HEK293 (cell line): ENCODE data around the gene FERMT3.

ENCODE experiments used
- CTCF ChIA-PET: fragments of 350-600 bp; formaldehyde crosslinking; extraction: SDS; loops from one replicate; lab custom pipeline; 2021; ENCODE audit warnings: antibody characterized with exemption; lab: Yijun Ruan, JAX
- POLR2A ChIA-PET: fragments of 300-600 bp; formaldehyde crosslinking; extraction: SDS; loops from one replicate; lab custom pipeline; 2020; ENCODE audit warnings: antibody characterized with exemption, inconsistent platforms; lab: Yijun Ruan, JAX
- H3K27ac ChIP-seq: fragments of 200-500 bp; sonication (Bioruptor generic); 2 replicates; pipeline ENCODE4 v1.5.1; 2014; ENCODE audit warnings: low read depth, low read length, control low read depth, inconsistent platforms; ENCODE audit errors: extremely low read depth
- H3K36me3 ChIP-seq, 2 experiments: fragments of 200-500 bp in 1 of 2; sonication (Bioruptor generic) in 1 of 2; 1 replicate in 1 of 2; 2 replicates in 1 of 2; pipeline ENCODE4 v1.5.1; 2014 to 2017; ENCODE audit warnings: inconsistent platforms in 2 of 2, low read length in 2 of 2; ENCODE audit not compliant: control insufficient read depth in 2 of 2, insufficient read depth in 1 of 2
- H3K4me1 ChIP-seq: fragments of 200-500 bp; sonication (Bioruptor generic); 2 replicates; pipeline ENCODE4 v1.5.1; 2014; ENCODE audit warnings: mild to moderate bottlenecking, low read length, inconsistent platforms; ENCODE audit not compliant: control insufficient read depth, insufficient read depth
- H3K4me3 ChIP-seq: 2 replicates; pipeline ENCODE4 v1.5.1; 2011; ENCODE audit warnings: low read depth, mild to moderate bottlenecking, control low read depth, low read length, moderate library complexity
- H3K9me3 ChIP-seq: fragments of 200-500 bp; sonication (Bioruptor generic); 2 replicates; pipeline ENCODE4 v1.5.1; 2014; ENCODE audit warnings: low read depth, low read length, inconsistent platforms; ENCODE audit not compliant: control insufficient read depth, insufficient read depth
- BCL11A ChIP-seq: fragments of 450-650 bp; formaldehyde crosslinking; IDR thresholded peaks from 2 replicates; pipeline ENCODE4 v1.5.1; 2016; ENCODE audit warnings: low read depth, missing biosample characterization, missing genetic modification characterization
- GLI4 ChIP-seq: fragments of 450-650 bp; formaldehyde crosslinking; IDR thresholded peaks from 2 replicates; pipeline ENCODE4 v1.5.1; 2016; ENCODE audit warnings: missing biosample characterization, missing genetic modification characterization
- GLIS1 ChIP-seq: fragments of 450-650 bp; formaldehyde crosslinking; IDR thresholded peaks from 2 replicates; pipeline ENCODE4 v1.5.1; 2016; ENCODE audit warnings: missing biosample characterization, missing genetic modification characterization
- GLIS2 ChIP-seq: fragments of 450-650 bp; formaldehyde crosslinking; IDR thresholded peaks from 2 replicates; pipeline ENCODE4 v1.5.1; 2016; ENCODE audit warnings: missing biosample characterization, missing genetic modification characterization
- IKZF3 ChIP-seq: fragments of 450-650 bp; IDR thresholded peaks from 2 replicates; pipeline ENCODE4 v1.5.0; 2018; ENCODE audit warnings: missing biosample characterization, mild to moderate bottlenecking, missing genetic modification characterization, moderate library complexity
- KLF9 ChIP-seq: fragments of 450-650 bp; formaldehyde crosslinking; IDR thresholded peaks from 2 replicates; pipeline ENCODE4 v1.5.1; 2016; ENCODE audit warnings: missing biosample characterization, missing genetic modification characterization, low read depth
- MYNN ChIP-seq: fragments of 450-650 bp; formaldehyde crosslinking; IDR thresholded peaks from 2 replicates; pipeline ENCODE4 v1.5.1; 2016; ENCODE audit warnings: missing biosample characterization, missing genetic modification characterization, borderline replicate concordance
- ZBTB20 ChIP-seq: fragments of 450-650 bp; formaldehyde crosslinking; IDR thresholded peaks from 2 replicates; pipeline ENCODE4 v1.5.1; 2016; ENCODE audit warnings: missing biosample characterization, missing genetic modification characterization
- ZBTB21 ChIP-seq: fragments of 450-650 bp; formaldehyde crosslinking; IDR thresholded peaks from 2 replicates; pipeline ENCODE4 v1.5.1; 2017; ENCODE audit warnings: missing biosample characterization, missing genetic modification characterization
- ZNF140 ChIP-seq: fragments of 450-650 bp; formaldehyde crosslinking; IDR thresholded peaks from 2 replicates; pipeline ENCODE4 v1.5.1; 2016; ENCODE audit warnings: missing biosample characterization, missing genetic modification characterization
- ZNF274 ChIP-seq, 2 experiments: fragments of 200-500 bp in 1 of 2; fragments of 450-650 bp in 1 of 2; sonication (Bioruptor generic) in 1 of 2; formaldehyde crosslinking in 1 of 2; IDR thresholded peaks; 2 replicates each; pipeline versions ENCODE4 v1.5.1 to v1.6.1; 2014 to 2016; ENCODE audit warnings: borderline replicate concordance in 1 of 2, inconsistent platforms in 1 of 2, low read length in 1 of 2, missing biosample characterization in 1 of 2, missing genetic modification characterization in 1 of 2
- ZNF366 ChIP-seq: fragments of 450-650 bp; formaldehyde crosslinking; conservative IDR thresholded peaks from 2 replicates; pipeline ENCODE4 v1.5.1; 2016; ENCODE audit warnings: missing biosample characterization, missing genetic modification characterization
- ZNF423 ChIP-seq: fragments of 450-650 bp; formaldehyde crosslinking; IDR thresholded peaks from 2 replicates; pipeline ENCODE4 v1.5.1; 2016; ENCODE audit warnings: missing biosample characterization, missing genetic modification characterization
- ZNF529 ChIP-seq: fragments of 450-650 bp; formaldehyde crosslinking; IDR thresholded peaks from 2 replicates; pipeline ENCODE4 v1.5.1; 2017; ENCODE audit warnings: missing genetic modification characterization, missing biosample characterization; ENCODE audit not compliant: insufficient replicate concordance
- ZNF555 ChIP-seq: fragments of 450-650 bp; formaldehyde crosslinking; conservative IDR thresholded peaks from 2 replicates; pipeline ENCODE4 v1.5.1; 2017; ENCODE audit warnings: missing biosample characterization, mild to moderate bottlenecking, missing genetic modification characterization, inconsistent platforms
- ZNF571 ChIP-seq: fragments of 450-650 bp; formaldehyde crosslinking; IDR thresholded peaks from 2 replicates; pipeline ENCODE4 v1.5.0; 2017; ENCODE audit warnings: missing biosample characterization, missing genetic modification characterization
- ZNF747 ChIP-seq: fragments of 450-650 bp; formaldehyde crosslinking; IDR thresholded peaks from 2 replicates; pipeline ENCODE4 v1.5.1; 2016; ENCODE audit warnings: missing biosample characterization, missing genetic modification characterization
- ZNF843 ChIP-seq: fragments of 450-650 bp; formaldehyde crosslinking; IDR thresholded peaks from 2 replicates; pipeline ENCODE4 v1.5.1; 2016; ENCODE audit warnings: missing biosample characterization, missing genetic modification characterization
- TF ChIP-seq, protein P1 (sequence below): fragments of 450-650 bp; formaldehyde crosslinking; IDR thresholded peaks from 2 replicates; pipeline ENCODE4 v1.5.1; 2016; ENCODE audit warnings: missing biosample characterization, missing genetic modification characterization
- TF ChIP-seq, protein P2 (sequence below): fragments of 450-650 bp; formaldehyde crosslinking; optimal IDR thresholded peaks from 2 replicates; pipeline ENCODE3; 2016; ENCODE audit warnings: missing biosample characterization, mild to moderate bottlenecking, missing genetic modification characterization
- TF ChIP-seq, protein P3 (sequence below): fragments of 450-650 bp; formaldehyde crosslinking; IDR thresholded peaks from 2 replicates; pipeline ENCODE4 v1.5.1; 2017; ENCODE audit warnings: missing biosample characterization, missing genetic modification characterization
- TF ChIP-seq, protein P4 (sequence below): fragments of 450-650 bp; formaldehyde crosslinking; IDR thresholded peaks from 2 replicates; pipeline ENCODE4 v1.5.1; 2016; ENCODE audit warnings: missing biosample characterization, missing genetic modification characterization
- TF ChIP-seq, protein P5 (sequence below): fragments of 450-650 bp; formaldehyde crosslinking; IDR thresholded peaks from 2 replicates; pipeline ENCODE4 v1.5.1; 2016; ENCODE audit warnings: missing biosample characterization, missing genetic modification characterization

FERMT3 gene

DNA sequence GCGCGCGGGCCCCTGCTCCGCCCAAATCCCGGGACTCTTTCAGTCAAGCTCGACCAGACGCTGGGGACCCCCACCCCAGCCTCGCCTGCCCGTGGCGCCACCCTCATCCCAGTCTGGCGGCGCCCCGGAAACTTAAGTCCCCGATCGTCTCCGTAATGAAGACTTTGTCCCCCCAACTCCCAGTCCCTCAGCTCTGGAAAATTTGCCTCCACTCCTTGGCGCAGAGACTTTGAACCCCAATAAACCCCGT lies 45.2 kb downstream of the FERMT3 start:
- peaks cover 10% of the 10 kb centered on the region for H3K4me1 ChIP-seq
- H3K27ac ChIP-seq, result peak overlapping the region; percentile 3; the same call in 1 of the 2 replicates
- TF ChIP-seq, protein P1, sequence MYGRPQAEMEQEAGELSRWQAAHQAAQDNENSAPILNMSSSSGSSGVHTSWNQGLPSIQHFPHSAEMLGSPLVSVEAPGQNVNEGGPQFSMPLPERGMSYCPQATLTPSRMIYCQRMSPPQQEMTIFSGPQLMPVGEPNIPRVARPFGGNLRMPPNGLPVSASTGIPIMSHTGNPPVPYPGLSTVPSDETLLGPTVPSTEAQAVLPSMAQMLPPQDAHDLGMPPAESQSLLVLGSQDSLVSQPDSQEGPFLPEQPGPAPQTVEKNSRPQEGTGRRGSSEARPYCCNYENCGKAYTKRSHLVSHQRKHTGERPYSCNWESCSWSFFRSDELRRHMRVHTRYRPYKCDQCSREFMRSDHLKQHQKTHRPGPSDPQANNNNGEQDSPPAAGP (tag by site-specific recombination), result no peak
- TF ChIP-seq, protein P2, sequence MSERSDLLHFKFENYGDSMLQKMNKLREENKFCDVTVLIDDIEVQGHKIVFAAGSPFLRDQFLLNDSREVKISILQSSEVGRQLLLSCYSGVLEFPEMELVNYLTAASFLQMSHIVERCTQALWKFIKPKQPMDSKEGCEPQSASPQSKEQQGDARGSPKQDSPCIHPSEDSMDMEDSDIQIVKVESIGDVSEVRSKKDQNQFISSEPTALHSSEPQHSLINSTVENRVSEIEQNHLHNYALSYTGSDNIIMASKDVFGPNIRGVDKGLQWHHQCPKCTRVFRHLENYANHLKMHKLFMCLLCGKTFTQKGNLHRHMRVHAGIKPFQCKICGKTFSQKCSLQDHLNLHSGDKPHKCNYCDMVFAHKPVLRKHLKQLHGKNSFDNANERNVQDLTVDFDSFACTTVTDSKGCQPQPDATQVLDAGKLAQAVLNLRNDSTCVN (tag by site-specific recombination), result peak; percentile 10

DNA sequence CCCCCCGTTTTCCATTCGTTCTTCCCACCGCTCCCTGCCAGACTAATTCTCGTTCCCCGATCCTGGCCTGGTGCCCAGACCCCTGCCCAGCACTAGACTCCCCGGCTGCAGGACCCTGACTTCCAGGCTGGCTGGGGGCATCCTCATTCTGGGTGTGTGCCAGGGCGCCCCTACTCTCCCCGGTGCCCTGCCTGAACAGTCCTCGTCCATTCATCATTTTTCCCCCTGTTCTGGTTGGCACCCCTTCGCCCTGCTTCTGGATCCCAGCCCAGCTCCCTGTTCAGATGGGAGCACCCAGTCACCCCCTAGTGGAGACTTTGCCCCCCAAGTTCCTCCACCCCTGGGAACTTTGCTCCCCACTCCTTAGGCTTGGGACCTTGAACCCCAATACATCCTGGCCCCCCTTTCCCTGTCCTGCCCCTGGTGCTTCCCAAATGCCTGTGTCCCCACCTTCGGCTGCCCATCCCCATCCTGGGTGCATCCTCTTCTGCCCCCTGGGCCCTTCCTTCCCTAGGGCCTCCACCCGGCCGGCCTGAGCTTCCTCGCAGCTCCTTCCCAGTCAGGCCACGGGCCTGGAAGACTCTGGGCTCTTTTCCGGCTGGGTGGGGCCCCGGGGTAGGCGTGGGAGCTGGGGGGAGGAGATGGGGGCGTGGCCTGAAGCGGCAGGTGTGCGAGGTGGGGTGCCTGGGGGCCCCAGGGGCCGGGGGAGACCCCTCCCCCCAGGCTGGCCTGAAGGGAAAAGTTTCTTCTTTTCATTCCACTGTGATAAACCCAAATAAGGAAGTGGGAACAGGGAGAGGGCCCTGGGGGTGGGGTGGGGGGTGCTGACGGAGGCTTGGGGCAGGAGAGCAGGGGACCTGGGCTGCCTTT lies 45.7 kb downstream of the FERMT3 start:
- Histone ChIP-seq H3K4me1 (peaks cover 10% of the 10 kb centered on the region), H3K27ac (peak overlapping the region; percentile 3; the same call in 1 of the 2 replicates)
- CTCF ChIA-PET, result interaction anchor here (0.6 to 3.6 kb wide), 18 partner anchors 12 to 679 kb away, joined by 3 to 48 read pairs (median 4); partner anchors contain the start of genes BAD and CATSPERZ
- TF ChIP-seq, protein P3, sequence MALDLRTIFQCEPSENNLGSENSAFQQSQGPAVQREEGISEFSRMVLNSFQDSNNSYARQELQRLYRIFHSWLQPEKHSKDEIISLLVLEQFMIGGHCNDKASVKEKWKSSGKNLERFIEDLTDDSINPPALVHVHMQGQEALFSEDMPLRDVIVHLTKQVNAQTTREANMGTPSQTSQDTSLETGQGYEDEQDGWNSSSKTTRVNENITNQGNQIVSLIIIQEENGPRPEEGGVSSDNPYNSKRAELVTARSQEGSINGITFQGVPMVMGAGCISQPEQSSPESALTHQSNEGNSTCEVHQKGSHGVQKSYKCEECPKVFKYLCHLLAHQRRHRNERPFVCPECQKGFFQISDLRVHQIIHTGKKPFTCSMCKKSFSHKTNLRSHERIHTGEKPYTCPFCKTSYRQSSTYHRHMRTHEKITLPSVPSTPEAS (tag by site-specific recombination), result no peak
- TF ChIP-seq MYNN (tag by site-specific recombination), result no peak
- no peak for TF ChIP-seq BCL11A (tag by site-specific recombination)
- TF ChIP-seq ZNF529 (tag by site-specific recombination), result no peak
- TF ChIP-seq, protein P4, sequence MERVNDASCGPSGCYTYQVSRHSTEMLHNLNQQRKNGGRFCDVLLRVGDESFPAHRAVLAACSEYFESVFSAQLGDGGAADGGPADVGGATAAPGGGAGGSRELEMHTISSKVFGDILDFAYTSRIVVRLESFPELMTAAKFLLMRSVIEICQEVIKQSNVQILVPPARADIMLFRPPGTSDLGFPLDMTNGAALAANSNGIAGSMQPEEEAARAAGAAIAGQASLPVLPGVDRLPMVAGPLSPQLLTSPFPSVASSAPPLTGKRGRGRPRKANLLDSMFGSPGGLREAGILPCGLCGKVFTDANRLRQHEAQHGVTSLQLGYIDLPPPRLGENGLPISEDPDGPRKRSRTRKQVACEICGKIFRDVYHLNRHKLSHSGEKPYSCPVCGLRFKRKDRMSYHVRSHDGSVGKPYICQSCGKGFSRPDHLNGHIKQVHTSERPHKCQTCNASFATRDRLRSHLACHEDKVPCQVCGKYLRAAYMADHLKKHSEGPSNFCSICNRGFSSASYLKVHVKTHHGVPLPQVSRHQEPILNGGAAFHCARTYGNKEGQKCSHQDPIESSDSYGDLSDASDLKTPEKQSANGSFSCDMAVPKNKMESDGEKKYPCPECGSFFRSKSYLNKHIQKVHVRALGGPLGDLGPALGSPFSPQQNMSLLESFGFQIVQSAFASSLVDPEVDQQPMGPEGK (tag by site-specific recombination), result peak; percentile 67
- peak; percentile 79; the same call in 1 of the 2 replicates for TF ChIP-seq IKZF3
- peak; percentile 93 for TF ChIP-seq GLIS2 (tag by site-specific recombination)
- TF ChIP-seq ZNF274 (IDR thresholded peaks at IDR 0.05; ENCODE audit: low read length), result no peak
- TF ChIP-seq ZNF274 (tag by site-specific recombination; IDR thresholded peaks at IDR 0.05; ENCODE audit: borderline replicate concordance), result no peak
- TF ChIP-seq ZNF747, result no peak
- TF ChIP-seq ZNF366 (tag by site-specific recombination), result no peak
- no peak; the same call in 1 of the 2 replicates for TF ChIP-seq ZBTB21 (tag by site-specific recombination)
- peak; percentile 77 for TF ChIP-seq KLF9
- no peak for TF ChIP-seq ZNF571 (tag by site-specific recombination)
- TF ChIP-seq ZNF555, result no peak
- TF ChIP-seq, protein P5, sequence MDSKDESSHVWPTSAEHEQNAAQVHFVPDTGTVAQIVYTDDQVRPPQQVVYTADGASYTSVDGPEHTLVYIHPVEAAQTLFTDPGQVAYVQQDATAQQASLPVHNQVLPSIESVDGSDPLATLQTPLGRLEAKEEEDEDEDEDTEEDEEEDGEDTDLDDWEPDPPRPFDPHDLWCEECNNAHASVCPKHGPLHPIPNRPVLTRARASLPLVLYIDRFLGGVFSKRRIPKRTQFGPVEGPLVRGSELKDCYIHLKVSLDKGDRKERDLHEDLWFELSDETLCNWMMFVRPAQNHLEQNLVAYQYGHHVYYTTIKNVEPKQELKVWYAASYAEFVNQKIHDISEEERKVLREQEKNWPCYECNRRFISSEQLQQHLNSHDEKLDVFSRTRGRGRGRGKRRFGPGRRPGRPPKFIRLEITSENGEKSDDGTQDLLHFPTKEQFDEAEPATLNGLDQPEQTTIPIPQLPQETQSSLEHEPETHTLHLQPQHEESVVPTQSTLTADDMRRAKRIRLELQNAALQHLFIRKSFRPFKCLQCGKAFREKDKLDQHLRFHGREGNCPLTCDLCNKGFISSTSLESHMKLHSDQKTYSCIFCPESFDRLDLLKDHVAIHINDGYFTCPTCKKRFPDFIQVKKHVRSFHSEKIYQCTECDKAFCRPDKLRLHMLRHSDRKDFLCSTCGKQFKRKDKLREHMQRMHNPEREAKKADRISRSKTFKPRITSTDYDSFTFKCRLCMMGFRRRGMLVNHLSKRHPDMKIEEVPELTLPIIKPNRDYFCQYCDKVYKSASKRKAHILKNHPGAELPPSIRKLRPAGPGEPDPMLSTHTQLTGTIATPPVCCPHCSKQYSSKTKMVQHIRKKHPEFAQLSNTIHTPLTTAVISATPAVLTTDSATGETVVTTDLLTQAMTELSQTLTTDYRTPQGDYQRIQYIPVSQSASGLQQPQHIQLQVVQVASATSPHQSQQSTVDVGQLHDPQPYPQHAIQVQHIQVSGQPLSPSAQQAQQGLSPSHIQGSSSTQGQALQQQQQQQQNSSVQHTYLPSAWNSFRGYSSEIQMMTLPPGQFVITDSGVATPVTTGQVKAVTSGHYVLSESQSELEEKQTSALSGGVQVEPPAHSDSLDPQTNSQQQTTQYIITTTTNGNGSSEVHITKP, result peak; percentile 41; the same call in 1 of the 2 replicates
- TF ChIP-seq ZNF140 (tag by site-specific recombination), result no peak
- TF ChIP-seq GLIS1 (tag by site-specific recombination), result peak; percentile 17; the same call in 1 of the 2 replicates
- TF ChIP-seq ZBTB20 (tag by site-specific recombination), result peak; percentile 20; the same call in 1 of the 2 replicates
- no peak for TF ChIP-seq GLI4 (tag by site-specific recombination)
- no peak for TF ChIP-seq ZNF843 (tag by site-specific recombination)
- peak; percentile 84 for TF ChIP-seq ZNF423 (tag by site-specific recombination)

More for the DNA sequence above, 45.2 kb downstream of the FERMT3 start:
- Histone ChIP-seq H3K9me3 (no peaks in the 10 kb centered on the region), H3K4me3 (peak overlapping the region; percentile 48), H3K36me3 (peaks cover 0 to 27% of the 10 kb centered on the region in 2 experiments; a peak in 1 of 3 replicates)
- ChIA-PET CTCF (interaction anchor here (0.6 to 3.6 kb wide), 17 partner anchors 9 to 485 kb away, joined by 3 to 48 read pairs (median 4); partner anchors contain the start of genes BAD and CATSPERZ), POLR2A (interaction anchor here (1.2 to 4.2 kb wide), 6 partner anchors 9 to 25 kb away, joined by 4 to 52 read pairs (median 6); partner anchors contain the start of genes FKBP2 and NUDT22)

More for the DNA sequence above, 45.7 kb downstream of the FERMT3 start:
- POLR2A ChIA-PET, result interaction anchor here (0.5 to 4.2 kb wide), 11 partner anchors 8 to 1553 kb away, joined by 3 to 52 read pairs (median 4); partner anchors contain the start of genes ESRRA, FKBP2 and NUDT22
- H3K9me3 ChIP-seq, result no peaks in the 10 kb centered on the region
- H3K4me3 ChIP-seq, result peak overlapping the region; percentile 48
- peaks cover 0 to 27% of the 10 kb centered on the region in 2 experiments; a peak in 2 of 3 replicates for H3K36me3 ChIP-seq
